Measurements from ENCODE around the gene KAZALD1.

DNA sequence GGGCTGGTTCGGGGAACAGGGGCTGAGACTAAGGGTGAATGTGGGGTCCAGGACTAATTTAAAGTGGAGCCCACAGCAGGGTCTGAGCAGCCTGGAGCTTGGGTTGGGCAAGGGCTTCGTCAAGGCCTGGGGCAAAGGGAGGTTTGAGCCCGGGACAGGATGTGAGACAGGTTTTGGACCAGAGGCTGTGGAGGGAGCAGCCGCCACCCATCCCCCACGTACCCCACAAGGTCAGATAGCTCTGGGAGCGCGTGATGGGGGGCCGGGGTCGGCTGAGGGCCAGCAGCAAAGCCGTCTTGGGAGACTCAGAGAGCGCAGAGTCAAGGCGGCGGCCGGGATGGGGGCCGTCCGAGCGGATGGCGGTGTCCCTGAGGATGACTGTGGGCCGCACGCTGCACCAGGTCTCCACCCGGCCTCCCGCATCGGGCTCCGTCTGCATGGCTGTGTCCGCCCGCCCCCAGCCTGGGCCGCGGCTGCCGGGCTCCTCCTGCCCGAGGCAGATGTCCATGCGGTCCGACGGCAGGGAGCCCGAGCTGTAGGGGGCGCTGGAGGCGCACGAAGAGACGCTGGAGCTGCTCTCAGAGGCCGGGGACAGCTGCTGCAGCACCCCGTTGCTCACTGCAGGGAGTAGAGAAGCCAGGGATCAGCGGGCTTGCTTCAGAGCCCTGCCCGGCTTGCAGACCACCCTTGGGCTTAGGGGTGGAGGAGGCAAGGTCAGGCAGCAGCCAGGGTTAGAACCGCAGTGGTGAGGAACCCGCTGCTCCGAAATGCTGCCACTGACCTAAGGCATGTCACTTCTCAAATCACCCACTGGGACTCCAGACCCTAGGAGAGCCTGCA, 43.0 kb upstream of the KAZALD1 start:
- TF ChIP-seq KDM5A (IDR thresholded peaks at IDR 0.05) (no peak), PBX3 (IDR thresholded peaks at IDR 0.05) (no peak), ZNF302 (CRISPR knock-in tag; IDR thresholded peaks at IDR 0.05) (no peak), POLR2A (IDR thresholded peaks at IDR 0.05; ENCODE audit: low read length) (no peak), RAD21 (conservative IDR thresholded peaks at IDR 0.05 in 1 of 2, IDR thresholded peaks at IDR 0.05 in 1 of 2) (peak; percentile 75 to 78), ZFP36 (IDR thresholded peaks at IDR 0.05; ENCODE audit: borderline replicate concordance, partially characterized antibody) (no peak), KDM1A (IDR thresholded peaks at IDR 0.05; ENCODE audit: low read depth) (no peak), EHMT2 (IDR thresholded peaks at IDR 0.05; ENCODE audit: low read depth) (no peak)
- TF ChIP-seq, protein P1, sequence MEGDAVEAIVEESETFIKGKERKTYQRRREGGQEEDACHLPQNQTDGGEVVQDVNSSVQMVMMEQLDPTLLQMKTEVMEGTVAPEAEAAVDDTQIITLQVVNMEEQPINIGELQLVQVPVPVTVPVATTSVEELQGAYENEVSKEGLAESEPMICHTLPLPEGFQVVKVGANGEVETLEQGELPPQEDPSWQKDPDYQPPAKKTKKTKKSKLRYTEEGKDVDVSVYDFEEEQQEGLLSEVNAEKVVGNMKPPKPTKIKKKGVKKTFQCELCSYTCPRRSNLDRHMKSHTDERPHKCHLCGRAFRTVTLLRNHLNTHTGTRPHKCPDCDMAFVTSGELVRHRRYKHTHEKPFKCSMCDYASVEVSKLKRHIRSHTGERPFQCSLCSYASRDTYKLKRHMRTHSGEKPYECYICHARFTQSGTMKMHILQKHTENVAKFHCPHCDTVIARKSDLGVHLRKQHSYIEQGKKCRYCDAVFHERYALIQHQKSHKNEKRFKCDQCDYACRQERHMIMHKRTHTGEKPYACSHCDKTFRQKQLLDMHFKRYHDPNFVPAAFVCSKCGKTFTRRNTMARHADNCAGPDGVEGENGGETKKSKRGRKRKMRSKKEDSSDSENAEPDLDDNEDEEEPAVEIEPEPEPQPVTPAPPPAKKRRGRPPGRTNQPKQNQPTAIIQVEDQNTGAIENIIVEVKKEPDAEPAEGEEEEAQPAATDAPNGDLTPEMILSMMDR (IDR thresholded peaks at IDR 0.05): peak; percentile 78
- TF ChIP-seq, protein P2, sequence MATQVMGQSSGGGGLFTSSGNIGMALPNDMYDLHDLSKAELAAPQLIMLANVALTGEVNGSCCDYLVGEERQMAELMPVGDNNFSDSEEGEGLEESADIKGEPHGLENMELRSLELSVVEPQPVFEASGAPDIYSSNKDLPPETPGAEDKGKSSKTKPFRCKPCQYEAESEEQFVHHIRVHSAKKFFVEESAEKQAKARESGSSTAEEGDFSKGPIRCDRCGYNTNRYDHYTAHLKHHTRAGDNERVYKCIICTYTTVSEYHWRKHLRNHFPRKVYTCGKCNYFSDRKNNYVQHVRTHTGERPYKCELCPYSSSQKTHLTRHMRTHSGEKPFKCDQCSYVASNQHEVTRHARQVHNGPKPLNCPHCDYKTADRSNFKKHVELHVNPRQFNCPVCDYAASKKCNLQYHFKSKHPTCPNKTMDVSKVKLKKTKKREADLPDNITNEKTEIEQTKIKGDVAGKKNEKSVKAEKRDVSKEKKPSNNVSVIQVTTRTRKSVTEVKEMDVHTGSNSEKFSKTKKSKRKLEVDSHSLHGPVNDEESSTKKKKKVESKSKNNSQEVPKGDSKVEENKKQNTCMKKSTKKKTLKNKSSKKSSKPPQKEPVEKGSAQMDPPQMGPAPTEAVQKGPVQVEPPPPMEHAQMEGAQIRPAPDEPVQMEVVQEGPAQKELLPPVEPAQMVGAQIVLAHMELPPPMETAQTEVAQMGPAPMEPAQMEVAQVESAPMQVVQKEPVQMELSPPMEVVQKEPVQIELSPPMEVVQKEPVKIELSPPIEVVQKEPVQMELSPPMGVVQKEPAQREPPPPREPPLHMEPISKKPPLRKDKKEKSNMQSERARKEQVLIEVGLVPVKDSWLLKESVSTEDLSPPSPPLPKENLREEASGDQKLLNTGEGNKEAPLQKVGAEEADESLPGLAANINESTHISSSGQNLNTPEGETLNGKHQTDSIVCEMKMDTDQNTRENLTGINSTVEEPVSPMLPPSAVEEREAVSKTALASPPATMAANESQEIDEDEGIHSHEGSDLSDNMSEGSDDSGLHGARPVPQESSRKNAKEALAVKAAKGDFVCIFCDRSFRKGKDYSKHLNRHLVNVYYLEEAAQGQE (IDR thresholded peaks at IDR 0.05): no peak
- TF ChIP-seq, protein P3, sequence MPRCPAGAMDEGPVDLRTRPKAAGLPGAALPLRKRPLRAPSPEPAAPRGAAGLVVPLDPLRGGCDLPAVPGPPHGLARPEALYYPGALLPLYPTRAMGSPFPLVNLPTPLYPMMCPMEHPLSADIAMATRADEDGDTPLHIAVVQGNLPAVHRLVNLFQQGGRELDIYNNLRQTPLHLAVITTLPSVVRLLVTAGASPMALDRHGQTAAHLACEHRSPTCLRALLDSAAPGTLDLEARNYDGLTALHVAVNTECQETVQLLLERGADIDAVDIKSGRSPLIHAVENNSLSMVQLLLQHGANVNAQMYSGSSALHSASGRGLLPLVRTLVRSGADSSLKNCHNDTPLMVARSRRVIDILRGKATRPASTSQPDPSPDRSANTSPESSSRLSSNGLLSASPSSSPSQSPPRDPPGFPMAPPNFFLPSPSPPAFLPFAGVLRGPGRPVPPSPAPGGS (IDR thresholded peaks at IDR 0.05): no peak
